Medulla oblongata (tissue), 1 donor: ENCODE measurements around the gene RBM6.

ENCODE experiments used
- DNase-seq: peaks from one replicate; pipeline ENCODE4 v3.0.0-alpha.2; 2015; ENCODE audit errors: extremely low spot score

The RBM6 gene

GRCh38 chr3:50126287-50127211 lies 186.6 kb downstream of the RBM6 start:
- DNase-seq = no peak
